Keratinocyte (primary cell): ENCODE data around the gene PTDSS2.

Experiments
- EZH2 ChIP-seq: IDR thresholded peaks from one replicate; pipeline ENCODE4 v1.6.1; 2012; ENCODE audit warnings: inconsistent platforms, mild to moderate bottlenecking, low read length, moderate library complexity
- TF ChIP-seq, protein P1 (sequence below), 3 experiments: IDR thresholded peaks in 1 of 3; conservative IDR thresholded peaks in 1 of 3; optimal IDR thresholded peaks in 1 of 3; 2 replicates in 2 of 3; 3 replicates in 1 of 3; pipeline versions ENCODE3 to v1.5.1; 2011; ENCODE audit warnings: low read length in 3 of 3, mild to moderate bottlenecking in 3 of 3, moderate library complexity in 2 of 3, control low read depth in 1 of 3, inconsistent platforms in 1 of 3; ENCODE audit not compliant: insufficient read depth in 2 of 3; ENCODE audit errors: extremely low read depth in 1 of 3

DNA sequence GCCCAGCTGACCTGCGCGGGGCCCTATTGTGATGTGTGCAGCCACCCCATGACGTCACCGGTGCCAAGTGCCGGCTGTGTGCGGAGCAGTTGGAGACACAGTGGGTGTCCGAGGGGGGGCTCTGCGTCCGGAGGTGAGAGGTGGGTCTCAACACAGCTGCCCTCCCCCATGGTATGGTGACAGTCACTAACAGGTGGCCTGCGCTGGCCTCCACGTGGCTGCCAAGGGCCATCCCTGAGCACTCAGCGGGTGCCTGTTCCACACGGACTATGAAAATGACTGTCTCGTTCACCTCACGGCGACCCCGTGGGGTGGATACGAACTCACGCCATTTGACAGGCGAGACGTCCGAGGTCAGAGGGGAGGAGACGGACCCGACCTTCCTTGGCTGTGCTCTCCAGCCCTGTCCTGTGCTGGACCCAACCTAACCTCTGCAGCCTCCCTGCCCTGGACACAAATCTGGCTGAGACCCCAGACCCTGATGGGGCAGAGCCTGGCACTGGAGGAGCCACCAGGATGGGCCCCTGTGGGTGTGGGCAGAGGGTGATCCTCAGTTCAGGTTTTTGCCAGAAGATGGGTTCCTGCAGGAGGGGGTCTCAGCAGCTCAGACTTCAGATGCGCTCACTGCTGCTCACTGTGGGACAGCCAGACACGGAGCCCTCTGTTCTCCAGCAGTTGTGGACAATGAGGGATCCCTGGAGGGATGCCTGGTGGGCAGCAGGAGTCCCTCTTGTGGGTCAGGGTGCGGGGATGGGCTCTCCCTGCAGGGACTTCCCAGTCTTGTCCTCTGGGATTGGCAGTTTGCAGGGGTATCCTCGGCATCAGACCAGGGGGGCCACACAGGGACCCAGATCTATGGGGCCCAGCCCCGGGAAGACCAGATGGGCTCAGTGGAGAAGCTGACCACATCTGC is 79.0 kb downstream of the PTDSS2 start:
- TF ChIP-seq, protein P1, sequence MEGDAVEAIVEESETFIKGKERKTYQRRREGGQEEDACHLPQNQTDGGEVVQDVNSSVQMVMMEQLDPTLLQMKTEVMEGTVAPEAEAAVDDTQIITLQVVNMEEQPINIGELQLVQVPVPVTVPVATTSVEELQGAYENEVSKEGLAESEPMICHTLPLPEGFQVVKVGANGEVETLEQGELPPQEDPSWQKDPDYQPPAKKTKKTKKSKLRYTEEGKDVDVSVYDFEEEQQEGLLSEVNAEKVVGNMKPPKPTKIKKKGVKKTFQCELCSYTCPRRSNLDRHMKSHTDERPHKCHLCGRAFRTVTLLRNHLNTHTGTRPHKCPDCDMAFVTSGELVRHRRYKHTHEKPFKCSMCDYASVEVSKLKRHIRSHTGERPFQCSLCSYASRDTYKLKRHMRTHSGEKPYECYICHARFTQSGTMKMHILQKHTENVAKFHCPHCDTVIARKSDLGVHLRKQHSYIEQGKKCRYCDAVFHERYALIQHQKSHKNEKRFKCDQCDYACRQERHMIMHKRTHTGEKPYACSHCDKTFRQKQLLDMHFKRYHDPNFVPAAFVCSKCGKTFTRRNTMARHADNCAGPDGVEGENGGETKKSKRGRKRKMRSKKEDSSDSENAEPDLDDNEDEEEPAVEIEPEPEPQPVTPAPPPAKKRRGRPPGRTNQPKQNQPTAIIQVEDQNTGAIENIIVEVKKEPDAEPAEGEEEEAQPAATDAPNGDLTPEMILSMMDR (optimal IDR thresholded peaks at IDR 0.05 in 1 of 3, IDR thresholded peaks at IDR 0.05 in 1 of 3, conservative IDR thresholded peaks at IDR 0.05 in 1 of 3; ENCODE audit: extremely low read depth in 1 of 3, insufficient read depth in 2 of 3, low read length in 3 of 3): no peak
- no peak for TF ChIP-seq EZH2
